WTC11 (cell line): ENCODE results near the gene HP1BP3. TPM values are rescaled to one million over a fixed set of nuclear protein-coding genes. Genes with fewer than 3 reads are reported as not detected.

Experiments used
- ATAC-seq: fragments of 200-7000 bp; cut with Tn5 transposase; 2 replicates; pipeline ENCODE4 v1.10.0; 2021; ENCODE audit warnings: mild to moderate bottlenecking, moderate library complexity
- CTCF ChIA-PET: fragments of 300-600 bp; sonication (Branson Sonifier 250); formaldehyde crosslinking; loops from one replicate; lab custom pipeline; 2021; ENCODE audit warnings: antibody characterized with exemption; lab: Charles Lee
- POLR2A ChIA-PET: fragments of 350-600 bp; sonication (Branson Sonifier 250); formaldehyde crosslinking; loops from one replicate; lab custom pipeline; 2021; ENCODE audit warnings: antibody characterized with exemption; lab: Charles Lee
- DNase-seq: peaks from one replicate; pipeline ENCODE4 v3.0.0; 2021; ENCODE audit warnings: low spot score
- H3K27ac Mint-ChIP-seq: 2 replicates; pipeline ENCODE4 v1.8.0; 2021; ENCODE audit warnings: mixed read lengths
- H3K27me3 Mint-ChIP-seq: 2 replicates; pipeline ENCODE4 v1.8.0; 2021; ENCODE audit warnings: low read depth, mild to moderate bottlenecking, moderate library complexity, mixed read lengths
- H3K36me3 Mint-ChIP-seq: 2 replicates; pipeline ENCODE4 v1.8.0; 2021; ENCODE audit warnings: mixed read lengths
- H3K4me1 Mint-ChIP-seq: 2 replicates; pipeline ENCODE4 v1.8.0; 2022; ENCODE audit warnings: mixed read lengths
- H3K4me3 Mint-ChIP-seq: 2 replicates; pipeline ENCODE4 v1.8.0; 2021; ENCODE audit warnings: mild to moderate bottlenecking, moderate library complexity, mixed read lengths
- H3K9me3 Mint-ChIP-seq: 2 replicates; pipeline ENCODE4 v1.8.0; 2021; ENCODE audit warnings: mixed read lengths
- CBFB ChIP-seq: sonication (generic); formaldehyde crosslinking; IDR thresholded peaks from 2 replicates; pipeline ENCODE4 v1.8.1; 2022; ENCODE audit warnings: mild to moderate bottlenecking, low read depth, missing genetic modification reagents
- CREB1 ChIP-seq: sonication (generic); formaldehyde crosslinking; IDR thresholded peaks from 2 replicates; pipeline ENCODE4 v1.8.0; 2023; ENCODE audit warnings: mild to moderate bottlenecking, missing genetic modification reagents
- CREM ChIP-seq: sonication (generic); formaldehyde crosslinking; IDR thresholded peaks from 2 replicates; pipeline ENCODE4 v1.8.1; 2022; ENCODE audit warnings: mild to moderate bottlenecking, missing genetic modification reagents, moderate library complexity
- EMX1 ChIP-seq: fragments of 250-450 bp; sonication (Bioruptor Pico); IDR thresholded peaks from 2 replicates; pipeline ENCODE4 v1.8.0; 2021; ENCODE audit warnings: mild to moderate bottlenecking
- ESRRA ChIP-seq: sonication (generic); formaldehyde crosslinking; IDR thresholded peaks from 2 replicates; pipeline ENCODE4 v1.8.1; 2022; ENCODE audit warnings: mild to moderate bottlenecking, missing genetic modification reagents, borderline replicate concordance
- JUN ChIP-seq: sonication (generic); formaldehyde crosslinking; IDR thresholded peaks from 2 replicates; pipeline ENCODE4 v1.8.0; 2023; ENCODE audit warnings: mild to moderate bottlenecking, missing genetic modification reagents
- MAX ChIP-seq: sonication (generic); formaldehyde crosslinking; IDR thresholded peaks from 2 replicates; pipeline ENCODE4 v1.8.0; 2022; ENCODE audit warnings: mild to moderate bottlenecking, missing genetic modification reagents
- MYBL2 ChIP-seq: sonication (generic); formaldehyde crosslinking; IDR thresholded peaks from 2 replicates; pipeline ENCODE4 v1.8.1; 2023; ENCODE audit warnings: mild to moderate bottlenecking, moderate library complexity, missing genetic modification reagents
- NFYB ChIP-seq: sonication (generic); formaldehyde crosslinking; conservative IDR thresholded peaks from 2 replicates; pipeline ENCODE4 v1.8.0; 2022; ENCODE audit warnings: low read depth, missing genetic modification reagents
- NR3C1 ChIP-seq: sonication (generic); formaldehyde crosslinking; conservative IDR thresholded peaks from 2 replicates; pipeline ENCODE4 v1.8.1; 2023; ENCODE audit warnings: low read depth, mild to moderate bottlenecking, missing genetic modification reagents
- OVOL2 ChIP-seq: fragments of 250-450 bp; sonication (Bioruptor Pico); IDR thresholded peaks from 2 replicates; pipeline ENCODE4 v1.9.0; 2021; ENCODE audit warnings: mild to moderate bottlenecking, borderline replicate concordance
- SP1 ChIP-seq: sonication (generic); formaldehyde crosslinking; conservative IDR thresholded peaks from 2 replicates; pipeline ENCODE4 v1.8.1; 2022; ENCODE audit warnings: missing genetic modification reagents
- TP53 ChIP-seq: sonication (generic); formaldehyde crosslinking; IDR thresholded peaks from 2 replicates; pipeline ENCODE4 v1.8.1; 2023; ENCODE audit warnings: mild to moderate bottlenecking, missing genetic modification reagents
- ZNF317 ChIP-seq: sonication (generic); formaldehyde crosslinking; IDR thresholded peaks from 2 replicates; pipeline ENCODE4 v1.8.1; 2023; ENCODE audit warnings: low read depth, mild to moderate bottlenecking, moderate library complexity, missing genetic modification reagents, borderline replicate concordance
- ZNF532 ChIP-seq: fragments of 250-450 bp; sonication (Bioruptor Pico); IDR thresholded peaks from 2 replicates; pipeline ENCODE4 v1.9.0; 2021; ENCODE audit warnings: mild to moderate bottlenecking, borderline replicate concordance
- total RNA-seq: library from RNA; stranded (reverse); gene quantifications from 3 replicates; pipeline ENCODE4 v1.2.3, GENCODE V29; 2021
- TF ChIP-seq, protein P1 (sequence below): sonication (generic); formaldehyde crosslinking; IDR thresholded peaks from 2 replicates; pipeline ENCODE4 v1.8.1; 2023; ENCODE audit warnings: mild to moderate bottlenecking, missing genetic modification reagents, moderate library complexity
- TF ChIP-seq, protein P2 (sequence below): fragments of 250-450 bp; sonication (Bioruptor Pico); conservative IDR thresholded peaks from 2 replicates; pipeline ENCODE4 v1.9.0; 2021; ENCODE audit warnings: mild to moderate bottlenecking
- TF ChIP-seq, protein P3 (sequence below): fragments of 250-450 bp; sonication (Bioruptor Pico); IDR thresholded peaks from 2 replicates; pipeline ENCODE4 v1.9.0; 2021; ENCODE audit warnings: moderate library complexity, mild to moderate bottlenecking, inconsistent platforms, borderline replicate concordance

Gene HP1BP3
- total RNA-seq, 1 experiment from 2014 or later: 121 TPM

- TF ChIP-seq, protein P1, sequence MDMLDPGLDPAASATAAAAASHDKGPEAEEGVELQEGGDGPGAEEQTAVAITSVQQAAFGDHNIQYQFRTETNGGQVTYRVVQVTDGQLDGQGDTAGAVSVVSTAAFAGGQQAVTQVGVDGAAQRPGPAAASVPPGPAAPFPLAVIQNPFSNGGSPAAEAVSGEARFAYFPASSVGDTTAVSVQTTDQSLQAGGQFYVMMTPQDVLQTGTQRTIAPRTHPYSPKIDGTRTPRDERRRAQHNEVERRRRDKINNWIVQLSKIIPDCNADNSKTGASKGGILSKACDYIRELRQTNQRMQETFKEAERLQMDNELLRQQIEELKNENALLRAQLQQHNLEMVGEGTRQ (CRISPR knock-in tag): no peak
- TF ChIP-seq, protein P2, sequence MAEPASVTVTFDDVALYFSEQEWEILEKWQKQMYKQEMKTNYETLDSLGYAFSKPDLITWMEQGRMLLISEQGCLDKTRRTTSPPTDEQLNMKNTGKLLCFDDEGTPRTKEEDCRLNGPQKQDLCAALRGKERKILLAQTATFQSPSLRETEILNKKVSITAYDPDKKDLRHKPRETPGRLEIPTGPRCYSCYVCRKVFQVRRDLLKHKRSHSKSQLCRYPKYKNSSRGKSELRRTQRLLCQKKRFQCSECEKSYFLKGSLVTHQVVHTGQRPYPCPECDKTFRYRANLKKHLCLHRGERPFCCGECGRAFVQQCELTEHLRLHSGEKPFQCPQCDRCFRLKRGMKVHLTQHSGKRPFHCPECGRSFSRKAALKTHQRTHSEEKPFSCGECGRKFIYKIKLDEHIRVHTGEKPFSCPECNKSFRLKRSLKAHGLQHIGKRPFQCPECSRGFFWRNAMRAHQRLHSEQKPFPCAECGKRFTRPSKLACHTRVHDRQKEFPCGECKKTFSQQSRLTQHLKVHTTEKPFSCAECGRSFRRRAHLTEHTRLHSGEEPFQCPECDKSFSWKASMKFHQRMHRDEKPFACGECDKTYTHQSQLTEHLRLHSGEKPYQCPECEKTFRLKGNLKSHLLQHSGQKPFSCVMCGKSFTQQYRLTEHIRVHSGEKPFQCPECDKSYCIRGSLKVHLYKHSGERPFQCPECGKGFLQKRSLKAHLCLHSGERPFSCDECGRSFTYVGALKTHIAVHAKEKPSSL (CRISPR knock-in tag): no peak
- TF ChIP-seq, protein P3, sequence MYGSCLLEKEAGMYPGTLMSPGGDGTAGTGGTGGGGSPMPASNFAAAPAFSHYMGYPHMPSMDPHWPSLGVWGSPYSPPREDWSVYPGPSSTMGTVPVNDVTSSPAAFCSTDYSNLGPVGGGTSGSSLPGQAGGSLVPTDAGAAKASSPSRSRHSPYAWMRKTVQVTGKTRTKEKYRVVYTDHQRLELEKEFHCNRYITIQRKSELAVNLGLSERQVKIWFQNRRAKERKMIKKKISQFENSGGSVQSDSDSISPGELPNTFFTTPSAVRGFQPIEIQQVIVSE (CRISPR knock-in tag): no peak
- TF ChIP-seq ZNF317: no peak
- no peak for TF ChIP-seq ESRRA
- no peak for TF ChIP-seq MAX (CRISPR knock-in tag)
Observed at GRCh38 chr1:20821466-20821865, 34.4 kb upstream of the HP1BP3 start (continued).

DNA sequence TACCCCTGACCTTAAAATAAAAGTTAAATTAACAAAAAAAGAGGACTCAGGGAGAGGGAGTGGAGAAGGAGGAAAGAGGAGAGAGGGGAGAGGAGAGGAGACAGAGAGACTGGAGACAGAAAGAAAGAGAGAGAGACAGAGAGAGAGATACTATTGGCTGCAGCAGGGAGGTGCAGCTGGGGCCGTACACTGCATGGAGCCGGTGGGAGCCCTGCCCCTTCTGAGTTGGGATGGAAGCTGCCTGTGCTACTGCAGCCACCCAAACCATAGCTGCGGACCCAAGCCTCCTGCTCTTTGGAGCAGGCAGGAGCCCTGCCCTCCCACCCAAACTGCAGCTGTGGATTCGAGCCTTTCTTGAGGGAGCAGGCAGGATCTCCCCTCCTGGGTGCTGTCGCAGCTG is 32.7 kb upstream of the HP1BP3 start:
- Mint-ChIP-seq H3K4me3 (no peak overlapping the region), H3K36me3 (peaks cover 22% of the 10 kb centered on the region), H3K27ac (no peak overlapping the region), H3K4me1 (no peaks in the 10 kb centered on the region), H3K27me3 (no peaks in the 10 kb centered on the region), H3K9me3 (no peaks in the 10 kb centered on the region)
- ChIA-PET POLR2A (no interaction called here), CTCF (interaction anchor here (0.9 to 2.7 kb wide), 2 partner anchors 123 to 375 kb away, joined by 5 to 7 read pairs; no protein-coding TSS in a partner anchor)
- peak; percentile 21 for DNase-seq
- TF ChIP-seq CREB1 (CRISPR knock-in tag) (no peak), JUN (CRISPR knock-in tag) (no peak), ZNF532 (CRISPR knock-in tag) (no peak), OVOL2 (CRISPR knock-in tag) (no peak), MYBL2 (CRISPR knock-in tag) (no peak), NFYB (CRISPR knock-in tag) (no peak), NR3C1 (CRISPR knock-in tag) (no peak), EMX1 (no peak), TP53 (CRISPR knock-in tag) (no peak), CREM (no peak), SP1 (CRISPR knock-in tag) (no peak), CBFB (CRISPR knock-in tag) (no peak)
- ATAC-seq: peak; percentile 69
